Sigmoid colon (tissue), 4 donors: ENCODE data around the gene ZFAND3.

ENCODE experiments used
- CTCF ChIP-seq, 4 experiments: fragments of 450-650 bp in 3 of 4; fragments of 200-600 bp in 1 of 4; IDR thresholded peaks; one replicate each; pipeline ENCODE4 v1.5.1; 2016 to 2019; ENCODE audit warnings: antibody characterized with exemption in 4 of 4, mild to moderate bottlenecking in 3 of 4, moderate library complexity in 2 of 4
- EP300 ChIP-seq, 4 donors: sonication (generic); formaldehyde crosslinking; IDR thresholded peaks; one replicate each; pipeline ENCODE4 v1.6.1; 2017; ENCODE audit warnings: antibody characterized with exemption in 4 of 4
- POLR2A ChIP-seq, 2 donors: fragments of 450-650 bp; IDR thresholded peaks; one replicate each; pipeline ENCODE4 v1.6.1; 2016; ENCODE audit warnings: antibody characterized with exemption in 2 of 2, mild to moderate bottlenecking in 2 of 2, moderate library complexity in 2 of 2
- POLR2AphosphoS5 ChIP-seq, 4 donors: sonication (generic); formaldehyde crosslinking; IDR thresholded peaks; one replicate each; pipeline ENCODE4 v1.6.1; 2017; ENCODE audit warnings: antibody characterized with exemption in 4 of 4

GRCh38 chr6:37928217-37928616 lies 108.7 kb downstream of the ZFAND3 start:
- TF ChIP-seq CTCF (IDR thresholded peaks at IDR 0.05), result no peak
- no peak for TF ChIP-seq EP300 (IDR thresholded peaks at IDR 0.05)
- TF ChIP-seq POLR2A (IDR thresholded peaks at IDR 0.05), result no peak
- no peak for TF ChIP-seq POLR2AphosphoS5 (IDR thresholded peaks at IDR 0.05)
